ENCODE measurements around the gene CD48.

CD48 gene

GRCh38 chr1:160634543-160635491 lies 76.8 kb downstream of the CD48 start:
- DNase-seq (ENCODE audit: low spot score) = no peak

GRCh38 chr1:160633330-160633903 lies 78.2 kb downstream of the CD48 start:
- DNase-seq (ENCODE audit: low spot score) = no peak

- no peak for DNase-seq (ENCODE audit: low spot score)
Observed at GRCh38 chr1:160631983-160632625, 79.5 kb downstream of the CD48 start.

GRCh38 chr1:160630523-160631451 lies 80.8 kb downstream of the CD48 start:
- no peak for DNase-seq (ENCODE audit: low spot score)

- DNase-seq (ENCODE audit: low spot score) = no peak
Observed at GRCh38 chr1:160629286-160630210, 82.1 kb downstream of the CD48 start.

- no peak for DNase-seq (ENCODE audit: low spot score)
Observed at GRCh38 chr1:160628799-160629263, 82.8 kb downstream of the CD48 start.

Data from AG08395 (cell line).